Esophagus squamous epithelium (tissue), 4 donors: ENCODE data around the gene SELE.

ENCODE experiments used
- POLR2A ChIP-seq, 4 donors: fragments of 450-650 bp; IDR thresholded peaks; one replicate each; pipeline ENCODE4 v1.6.1; 2017; ENCODE audit warnings: antibody characterized with exemption in 4 of 4, mild to moderate bottlenecking in 4 of 4, moderate library complexity in 3 of 4
- TF ChIP-seq, protein P1 (sequence below), 6 experiments: fragments of 450-650 bp in 4 of 6; fragments of 200-600 bp in 2 of 6; sonication (generic) in 2 of 6; IDR thresholded peaks; one replicate each; pipeline ENCODE4 v1.5.1; 2016 to 2019; ENCODE audit warnings: antibody characterized with exemption in 6 of 6, mild to moderate bottlenecking in 4 of 6, moderate library complexity in 4 of 6

DNA sequence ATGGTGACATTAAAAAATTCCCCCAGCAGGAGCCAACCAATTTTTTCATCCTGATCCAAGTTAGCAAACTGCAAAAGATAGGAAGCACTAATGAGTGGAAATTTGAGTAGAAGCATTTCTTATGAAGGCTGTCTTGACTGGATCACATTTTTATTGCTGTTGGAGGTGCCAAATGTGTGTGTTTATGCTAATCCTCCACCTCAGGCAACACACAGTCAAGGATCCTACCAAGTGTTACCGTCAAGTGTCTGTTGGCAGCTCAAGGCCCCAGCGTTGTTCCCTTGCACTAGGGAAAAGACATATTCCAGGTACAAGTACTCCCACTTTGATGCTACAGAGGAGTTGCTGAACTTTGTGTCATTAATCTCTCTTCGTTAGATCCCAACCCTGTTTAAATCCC is 42.6 kb upstream of the SELE start:
- no peak for TF ChIP-seq POLR2A (IDR thresholded peaks at IDR 0.05)
- TF ChIP-seq, protein P1, sequence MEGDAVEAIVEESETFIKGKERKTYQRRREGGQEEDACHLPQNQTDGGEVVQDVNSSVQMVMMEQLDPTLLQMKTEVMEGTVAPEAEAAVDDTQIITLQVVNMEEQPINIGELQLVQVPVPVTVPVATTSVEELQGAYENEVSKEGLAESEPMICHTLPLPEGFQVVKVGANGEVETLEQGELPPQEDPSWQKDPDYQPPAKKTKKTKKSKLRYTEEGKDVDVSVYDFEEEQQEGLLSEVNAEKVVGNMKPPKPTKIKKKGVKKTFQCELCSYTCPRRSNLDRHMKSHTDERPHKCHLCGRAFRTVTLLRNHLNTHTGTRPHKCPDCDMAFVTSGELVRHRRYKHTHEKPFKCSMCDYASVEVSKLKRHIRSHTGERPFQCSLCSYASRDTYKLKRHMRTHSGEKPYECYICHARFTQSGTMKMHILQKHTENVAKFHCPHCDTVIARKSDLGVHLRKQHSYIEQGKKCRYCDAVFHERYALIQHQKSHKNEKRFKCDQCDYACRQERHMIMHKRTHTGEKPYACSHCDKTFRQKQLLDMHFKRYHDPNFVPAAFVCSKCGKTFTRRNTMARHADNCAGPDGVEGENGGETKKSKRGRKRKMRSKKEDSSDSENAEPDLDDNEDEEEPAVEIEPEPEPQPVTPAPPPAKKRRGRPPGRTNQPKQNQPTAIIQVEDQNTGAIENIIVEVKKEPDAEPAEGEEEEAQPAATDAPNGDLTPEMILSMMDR (IDR thresholded peaks at IDR 0.05), result no peak
